Occipital lobe (tissue), 2 donors: ENCODE data around the gene CDK11B. TPM values are rescaled to one million over a fixed set of nuclear protein-coding genes. Genes with fewer than 3 reads are reported as not detected.
"Not testable (repeated sequence)": the region's sequence is repeated elsewhere in the genome, so short reads cannot be mapped to it uniquely, and the experiment has no call there.

Source experiments
- DNase-seq: peaks from one replicate; lab custom pipeline; 2025; lab: John Stamatoyannopoulos, UW
- total RNA-seq: library from RNA; depleted of rRNA; stranded (reverse); fragments of >200 nt; gene quantifications from one replicate; pipeline ENCODE4 v1.2.3, GENCODE V29; 2014

The CDK11B gene
- total RNA-seq, 1 donor from 2014 or later = 7.0 TPM

DNA sequence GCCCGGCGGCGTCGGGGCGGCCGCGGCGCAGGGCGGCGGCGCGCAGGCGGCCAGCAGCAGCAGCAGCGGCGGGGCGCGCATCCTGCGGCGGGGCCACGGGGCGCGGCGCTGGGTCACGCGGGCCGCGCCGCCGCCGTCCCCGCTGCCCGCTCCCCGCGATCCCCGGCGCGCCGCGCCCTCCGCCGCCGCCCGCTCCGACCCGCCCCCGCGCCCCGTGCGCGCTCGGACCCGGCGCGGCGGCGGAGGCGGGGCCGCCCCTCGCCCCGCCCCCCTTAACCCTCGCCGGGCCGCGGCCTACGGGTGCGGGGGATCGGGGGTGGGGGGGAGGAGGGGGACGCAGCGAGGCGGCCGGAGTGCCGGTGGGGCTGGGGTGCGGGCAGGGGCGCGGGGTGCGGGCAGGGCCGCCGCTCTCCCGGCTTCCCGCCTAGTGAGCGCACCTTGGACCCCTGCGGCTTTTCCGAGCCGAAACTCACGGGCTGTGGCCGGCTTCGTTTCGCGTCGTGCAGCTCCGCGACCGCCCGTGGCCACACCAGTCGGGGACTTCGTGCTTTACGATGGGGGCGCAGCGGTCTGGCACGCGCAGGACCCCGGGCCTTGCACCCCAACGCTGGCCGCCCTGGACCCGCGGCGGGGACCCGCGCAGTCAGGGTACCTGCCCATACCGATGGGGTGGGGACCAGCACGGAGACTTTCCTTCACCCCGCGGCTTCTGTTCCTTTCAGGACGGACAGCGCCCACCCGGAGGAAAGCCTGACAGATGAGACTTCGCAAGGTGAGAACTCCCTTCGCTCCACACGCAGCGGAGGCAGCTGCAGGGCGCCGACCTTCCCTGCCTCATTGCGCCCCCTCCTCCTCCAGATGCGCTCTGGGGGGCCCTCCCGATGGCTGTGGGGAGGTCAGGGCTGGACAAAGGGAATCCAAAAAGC, 58.6 kb downstream of the CDK11B start, which contains the start of gene FNDC10:
TSS of gene FNDC10 (minus strand) at position 201 of the 926 bp plus-strand sequence. CDS start at position 81, 120 bp downstream.
- no peak for DNase-seq

- DNase-seq = no peak
Observed at GRCh38 chr1:1599030-1599934, 59.5 kb downstream of the CDK11B start.

DNA sequence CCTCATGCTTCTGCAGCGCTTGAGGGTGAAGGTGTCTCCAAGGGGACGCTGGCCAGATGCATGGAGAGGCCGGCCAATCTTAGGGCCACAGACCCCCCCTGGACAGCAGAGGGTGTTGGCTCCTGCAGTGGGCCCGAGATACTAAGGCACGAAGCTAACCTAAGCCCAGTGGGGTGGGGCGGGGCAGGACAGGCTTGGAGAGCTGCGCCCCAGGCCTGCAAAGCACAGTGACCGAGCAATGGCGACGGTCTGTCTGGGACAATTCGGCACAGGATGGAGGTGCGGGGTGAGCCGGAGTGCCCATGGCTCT, 60.1 kb downstream of the CDK11B start:
- no peak for DNase-seq

DNA sequence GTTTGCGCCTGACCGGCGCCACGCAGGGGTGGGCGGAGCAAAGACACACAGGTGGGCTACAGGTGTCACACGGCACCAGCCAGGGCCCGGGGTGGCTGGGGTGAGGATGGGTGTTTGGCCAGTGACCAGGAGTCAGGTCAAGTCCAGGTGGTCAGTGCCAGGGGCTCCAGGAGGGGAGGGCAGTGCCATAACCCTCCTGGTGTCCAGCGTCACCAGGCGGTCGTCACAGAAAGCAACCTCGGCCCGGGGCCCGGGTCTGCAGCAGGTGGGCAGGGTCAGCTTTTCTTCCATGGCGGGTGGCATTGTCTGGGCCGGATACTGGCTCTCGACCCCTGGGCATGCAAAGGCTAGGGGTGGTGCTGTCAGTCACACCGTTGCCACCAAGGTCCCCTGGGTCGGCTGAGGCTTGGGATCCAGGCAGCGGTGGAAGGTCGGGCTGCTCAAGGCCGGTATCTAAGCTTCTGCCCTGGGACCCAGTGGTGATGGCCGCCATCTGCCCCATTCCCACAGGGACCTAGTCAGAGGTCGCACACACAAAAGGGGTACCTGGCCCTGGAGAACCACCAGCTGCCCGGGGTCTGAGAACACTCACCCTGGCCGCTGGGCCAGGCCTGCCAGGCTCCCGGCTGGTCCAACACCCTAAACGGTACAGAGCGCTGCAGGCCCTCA, 60.6 kb downstream of the CDK11B start:
- DNase-seq = no peak

DNA sequence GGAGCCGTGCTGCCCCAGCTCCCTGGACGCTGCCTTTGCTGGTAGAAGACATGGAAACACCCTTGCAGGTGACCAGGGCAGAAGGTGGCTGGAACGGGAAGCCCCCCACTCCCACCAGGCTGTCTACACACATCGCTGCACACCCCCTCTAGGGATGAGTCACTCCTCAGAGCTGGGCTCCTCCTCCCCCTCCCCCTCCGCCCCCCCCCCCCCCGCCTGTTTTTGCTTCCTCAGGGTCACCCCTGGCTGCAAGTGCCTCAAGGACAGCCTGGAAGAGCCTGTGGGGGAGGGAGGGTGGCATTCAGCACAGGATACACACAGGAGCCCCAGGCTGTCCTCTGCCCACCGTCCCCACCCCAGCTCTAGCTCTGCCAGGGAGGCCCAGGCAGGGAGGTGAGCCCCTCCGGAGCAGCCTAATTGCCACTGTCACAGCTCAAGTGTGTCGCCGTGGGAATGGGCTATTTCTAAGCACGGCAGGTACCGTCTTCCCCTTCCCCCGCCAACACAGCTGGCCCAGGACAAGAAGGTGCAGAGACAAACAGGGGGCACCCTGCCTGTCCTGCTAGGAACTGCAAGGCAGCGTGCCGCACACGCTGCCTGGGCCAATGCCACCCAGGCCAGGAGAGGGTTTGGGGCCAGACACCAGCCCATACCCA, 61.4 kb downstream of the CDK11B start:
- no peak for DNase-seq

DNA sequence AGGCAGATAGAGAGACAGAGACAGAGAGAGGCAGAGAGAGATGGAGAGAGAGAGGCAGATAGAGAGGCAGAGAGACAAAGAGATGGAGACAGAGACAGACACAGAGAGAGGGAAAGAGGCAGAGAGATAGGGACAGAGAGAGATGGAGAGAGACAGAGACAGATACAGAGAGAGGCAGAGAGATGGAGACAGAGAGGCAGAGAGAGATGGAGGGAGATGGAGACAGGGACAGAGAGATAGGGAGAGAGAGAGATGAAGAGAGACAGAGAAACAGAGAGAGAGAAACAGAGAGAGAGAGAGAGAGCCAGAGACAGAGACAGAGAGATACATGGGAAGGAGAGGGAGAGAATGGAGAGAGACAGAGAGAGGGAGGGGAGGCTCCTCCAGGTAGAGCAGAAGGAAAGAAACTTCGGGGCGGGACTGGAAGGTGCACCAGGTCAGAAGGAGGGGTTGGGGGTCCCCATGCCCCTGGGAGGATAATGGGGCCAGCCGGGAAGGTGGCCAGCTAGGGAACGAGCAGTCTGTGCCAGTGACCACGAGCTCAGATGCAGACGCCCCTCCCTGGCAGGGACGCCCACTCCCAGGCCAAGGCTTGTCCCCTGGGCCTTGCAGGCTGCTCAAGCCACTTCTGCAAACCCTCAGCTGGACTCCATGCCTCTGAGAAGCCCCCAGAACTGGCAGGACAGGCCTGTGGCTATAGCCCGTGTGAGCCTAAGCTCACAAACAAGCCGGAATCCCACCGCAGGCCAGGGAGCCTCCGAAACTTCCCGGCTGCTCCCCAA, 62.1 kb downstream of the CDK11B start:
- no peak for DNase-seq

GRCh38 chr1:1595341-1595740, 63.5 kb downstream of the CDK11B start:
- DNase-seq = not testable (repeated sequence)

- no peak for DNase-seq
Observed at GRCh38 chr1:1594602-1595260, 64.1 kb downstream of the CDK11B start.

DNA sequence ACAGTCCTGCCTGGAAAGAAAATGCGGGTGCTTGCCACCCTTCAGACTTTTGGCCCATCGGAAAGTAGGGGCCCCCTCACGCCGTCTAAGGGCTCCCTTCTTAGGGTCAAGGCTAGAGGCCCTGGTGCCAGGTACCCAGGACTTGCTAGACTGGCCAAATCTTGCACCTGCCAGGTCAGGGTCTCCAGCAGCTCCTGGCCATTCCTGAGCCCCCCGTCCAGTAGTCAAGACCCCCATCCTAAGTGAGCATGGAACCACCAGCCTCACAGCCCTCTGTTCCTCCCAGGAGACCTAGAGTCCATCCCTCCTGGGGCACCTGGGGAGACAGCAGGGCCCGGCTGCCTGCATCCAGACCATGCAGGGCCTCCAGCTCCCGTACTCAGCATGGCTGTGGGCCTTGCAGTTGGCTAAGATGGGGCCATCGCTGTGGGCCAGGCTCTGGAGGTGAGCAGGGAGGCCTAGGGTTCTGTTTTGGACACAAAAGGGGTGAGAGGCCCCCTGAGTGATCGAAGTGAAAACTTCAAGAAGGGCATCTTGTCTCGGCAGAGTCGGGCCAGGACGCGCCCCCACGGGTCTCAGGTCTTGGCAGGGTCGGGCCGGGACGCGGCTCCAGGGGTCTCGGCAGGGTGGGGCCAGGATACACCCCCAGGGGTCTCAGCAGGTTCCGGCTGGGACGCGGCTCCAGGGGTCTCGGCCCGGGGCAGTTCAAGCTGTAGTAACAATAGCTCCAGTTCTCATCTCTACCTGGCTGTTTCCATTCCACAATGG, 64.8 kb downstream of the CDK11B start:
- no peak for DNase-seq

GRCh38 chr1:1591452-1591851, 67.4 kb downstream of the CDK11B start:
- no peak for DNase-seq

Other genes starting within 250 kb of the CDK11B start
- gene ANKRD65, start 237.7 kb downstream of the CDK11B start, total RNA-seq = 1.4 TPM
- 4.1 TPM for gene VWA1, start 223.3 kb downstream of the CDK11B start, total RNA-seq
- 0.62 TPM for gene ATAD3C, start 209.3 kb downstream of the CDK11B start, total RNA-seq
- gene ATAD3B, start 187.2 kb downstream of the CDK11B start, total RNA-seq = 11.7 TPM
- gene ATAD3A, start 146.8 kb downstream of the CDK11B start, total RNA-seq = 7.3 TPM
- gene TMEM240, start 118.4 kb downstream of the CDK11B start, total RNA-seq = 18.1 TPM
- 32.9 TPM for gene SSU72, start 84.1 kb downstream of the CDK11B start, total RNA-seq
- gene FNDC10, start 58.9 kb downstream of the CDK11B start, total RNA-seq = 2.7 TPM
- 43.5 TPM for gene MIB2, start 43.5 kb downstream of the CDK11B start, total RNA-seq
- gene MMP23B, start 26.8 kb downstream of the CDK11B start, total RNA-seq = 0.31 TPM
- gene SLC35E2B, start 33.8 kb upstream of the CDK11B start, total RNA-seq = 61.6 TPM
- 7.6 TPM for gene CDK11A, start 65.4 kb upstream of the CDK11B start, total RNA-seq
- 20.4 TPM for gene NADK, start 119.5 kb upstream of the CDK11B start, total RNA-seq
- gene GNB1, start 232.1 kb upstream of the CDK11B start, total RNA-seq = 144 TPM